Activated CD8-positive, alpha-beta memory T cell treated with anti-CD3 and anti-CD28 coated beads, Interleukin-2, amount 50 U/mL, for 4 hours (primary cell): ENCODE data around the gene LMO7.

Experiments used
- DNase-seq: peaks from one replicate; pipeline ENCODE4 v3.0.0-alpha.2; 2020

LMO7 gene

GRCh38 chr13:75861786-75862185 lies 225.7 kb downstream of the LMO7 start:
- no peak for DNase-seq

- no peak for DNase-seq
Observed at GRCh38 chr13:75864718-75865117, 228.6 kb downstream of the LMO7 start.

GRCh38 chr13:75867379-75868117 lies 231.4 kb downstream of the LMO7 start:
- DNase-seq, result no peak

- no peak for DNase-seq
Observed at GRCh38 chr13:75869981-75870380, 233.9 kb downstream of the LMO7 start.

GRCh38 chr13:75870397-75870903 lies 234.3 kb downstream of the LMO7 start:
- DNase-seq, result no peak

- no peak for DNase-seq
Observed at GRCh38 chr13:75871059-75871458, 234.9 kb downstream of the LMO7 start.

GRCh38 chr13:75872980-75873379 lies 236.8 kb downstream of the LMO7 start:
- DNase-seq, result no peak

- DNase-seq, result no peak
Observed at GRCh38 chr13:75873494-75873893, 237.4 kb downstream of the LMO7 start.

GRCh38 chr13:75875450-75875849 lies 239.3 kb downstream of the LMO7 start:
- DNase-seq, result no peak

GRCh38 chr13:75876142-75877050 lies 240.3 kb downstream of the LMO7 start:
- DNase-seq, result peak; percentile 36

GRCh38 chr13:75877071-75877470 lies 240.9 kb downstream of the LMO7 start:
- no peak for DNase-seq

GRCh38 chr13:75879656-75880055 lies 243.5 kb downstream of the LMO7 start:
- DNase-seq, result no peak

- no peak for DNase-seq
Observed at GRCh38 chr13:75881109-75881775, 245.1 kb downstream of the LMO7 start.

- DNase-seq, result no peak
Observed at GRCh38 chr13:75882261-75882660, 246.1 kb downstream of the LMO7 start.

GRCh38 chr13:75889427-75889826 lies 253.3 kb downstream of the LMO7 start:
- no peak for DNase-seq

GRCh38 chr13:75895168-75895567 lies 259.0 kb downstream of the LMO7 start:
- no peak for DNase-seq

- no peak for DNase-seq
Observed at GRCh38 chr13:75896271-75896670, 260.1 kb downstream of the LMO7 start.

- DNase-seq, result no peak
Observed at GRCh38 chr13:75897386-75897785, 261.3 kb downstream of the LMO7 start.

- no peak for DNase-seq
Observed at GRCh38 chr13:75901501-75901900, 265.4 kb downstream of the LMO7 start.

- DNase-seq, result no peak
Observed at GRCh38 chr13:75902166-75903104, 266.3 kb downstream of the LMO7 start.

GRCh38 chr13:75904012-75904411 lies 267.9 kb downstream of the LMO7 start:
- no peak for DNase-seq

GRCh38 chr13:75906315-75906714 lies 270.2 kb downstream of the LMO7 start:
- DNase-seq, result no peak
